22Rv1 (cell line): ENCODE measurements around the gene ATXN7L1.

Experiments used
- ZFX ChIP-seq: fragments of 450-650 bp; IDR thresholded peaks from 2 replicates; pipeline ENCODE4 v1.6.1; 2017; ENCODE audit warnings: antibody characterized with exemption, borderline replicate concordance
- TF ChIP-seq, protein P1 (sequence below): fragments of 450-650 bp; IDR thresholded peaks from 2 replicates; pipeline ENCODE4 v1.5.1; 2017; ENCODE audit warnings: mild to moderate bottlenecking

DNA sequence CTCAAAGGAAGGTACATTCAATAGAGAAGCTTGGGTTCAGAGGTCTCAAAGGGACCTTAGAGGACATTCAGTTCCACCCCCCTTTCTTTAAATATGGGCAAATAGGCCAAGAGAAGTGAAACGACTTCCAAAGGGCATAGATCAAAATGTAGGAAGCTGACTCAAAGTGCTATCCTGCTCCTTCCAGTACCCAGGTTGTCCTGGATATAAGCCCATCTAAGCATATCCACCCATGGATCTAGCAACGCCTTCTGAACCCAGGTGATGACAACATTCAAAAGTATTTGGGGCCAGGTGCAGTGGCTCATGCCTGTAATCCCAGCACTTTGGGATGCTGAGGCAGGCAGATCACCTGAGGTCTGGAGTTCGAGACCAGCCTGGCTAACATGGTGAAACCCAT, 5.3 kb downstream of the ATXN7L1 start:
- TF ChIP-seq, protein P1, sequence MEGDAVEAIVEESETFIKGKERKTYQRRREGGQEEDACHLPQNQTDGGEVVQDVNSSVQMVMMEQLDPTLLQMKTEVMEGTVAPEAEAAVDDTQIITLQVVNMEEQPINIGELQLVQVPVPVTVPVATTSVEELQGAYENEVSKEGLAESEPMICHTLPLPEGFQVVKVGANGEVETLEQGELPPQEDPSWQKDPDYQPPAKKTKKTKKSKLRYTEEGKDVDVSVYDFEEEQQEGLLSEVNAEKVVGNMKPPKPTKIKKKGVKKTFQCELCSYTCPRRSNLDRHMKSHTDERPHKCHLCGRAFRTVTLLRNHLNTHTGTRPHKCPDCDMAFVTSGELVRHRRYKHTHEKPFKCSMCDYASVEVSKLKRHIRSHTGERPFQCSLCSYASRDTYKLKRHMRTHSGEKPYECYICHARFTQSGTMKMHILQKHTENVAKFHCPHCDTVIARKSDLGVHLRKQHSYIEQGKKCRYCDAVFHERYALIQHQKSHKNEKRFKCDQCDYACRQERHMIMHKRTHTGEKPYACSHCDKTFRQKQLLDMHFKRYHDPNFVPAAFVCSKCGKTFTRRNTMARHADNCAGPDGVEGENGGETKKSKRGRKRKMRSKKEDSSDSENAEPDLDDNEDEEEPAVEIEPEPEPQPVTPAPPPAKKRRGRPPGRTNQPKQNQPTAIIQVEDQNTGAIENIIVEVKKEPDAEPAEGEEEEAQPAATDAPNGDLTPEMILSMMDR, result no peak
- TF ChIP-seq ZFX, result no peak
